HTR-8/SVneo (cell line): Measurements from ENCODE around the gene SLC23A2.
"Not testable (repeated sequence)": the region's sequence is repeated elsewhere in the genome, so short reads cannot be mapped to it uniquely, and the experiment has no call there.

Experiments used
- DNase-seq: peaks from one replicate; pipeline ENCODE4 v3.0.0; 2011; ENCODE audit warnings: low spot score, mixed read lengths; ENCODE audit not compliant: insufficient read length
- FAIRE-seq: peaks from 2 replicates; lab custom pipeline; 2011; peaks lifted over from hg19 to GRCh38; lab: Jason Lieb, UNC

SLC23A2 gene

GRCh38 chr20:5001174-5002076 lies at the start of gene SLC23A2:
SLC23A2 (minus strand) TSS chr20:5001510; CDS start chr20:4932562, 68,948 bp downstream.
- FAIRE-seq (no peak), DNase-seq (peak; percentile 61)

DNA sequence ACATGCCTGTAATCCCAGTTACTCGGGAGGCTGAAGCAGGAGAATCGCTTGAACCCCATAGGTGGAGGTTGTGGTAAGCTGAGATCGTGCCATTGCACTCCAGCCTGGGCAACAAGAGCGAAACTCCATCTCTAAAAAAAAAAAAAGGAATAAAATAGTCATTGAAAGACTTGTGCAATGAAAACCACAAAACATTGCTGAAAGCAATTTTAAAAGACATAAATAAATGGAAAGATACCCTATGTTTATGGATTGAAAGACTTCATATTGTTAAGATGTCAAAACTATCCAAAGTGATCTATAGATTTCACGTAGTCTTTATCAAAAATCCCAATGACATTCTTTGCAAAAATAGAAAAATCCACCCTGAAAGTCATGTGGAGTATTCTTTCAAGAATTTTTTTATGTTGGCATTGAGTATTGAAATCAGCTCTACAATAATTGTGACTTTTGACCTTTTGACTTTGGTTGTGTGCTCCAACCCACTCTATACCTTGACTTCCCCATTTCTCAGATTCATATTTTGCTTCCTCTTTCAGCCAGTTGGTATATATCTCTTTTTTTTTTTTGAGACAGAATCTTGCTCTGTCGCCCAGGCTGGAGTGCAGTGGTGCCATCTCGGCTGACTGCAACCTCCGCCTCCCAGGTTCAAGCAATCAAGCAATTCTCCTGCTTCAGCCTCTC lies 45.5 kb upstream of the SLC23A2 start:
- FAIRE-seq = no peak
- DNase-seq = no peak

GRCh38 chr20:5045906-5046305 lies 44.6 kb upstream of the SLC23A2 start:
- FAIRE-seq = no peak
- no peak for DNase-seq

- no peak for DNase-seq
- no peak for FAIRE-seq
Measured at GRCh38 chr20:5044075-5044620, 42.8 kb upstream of the SLC23A2 start.

DNA sequence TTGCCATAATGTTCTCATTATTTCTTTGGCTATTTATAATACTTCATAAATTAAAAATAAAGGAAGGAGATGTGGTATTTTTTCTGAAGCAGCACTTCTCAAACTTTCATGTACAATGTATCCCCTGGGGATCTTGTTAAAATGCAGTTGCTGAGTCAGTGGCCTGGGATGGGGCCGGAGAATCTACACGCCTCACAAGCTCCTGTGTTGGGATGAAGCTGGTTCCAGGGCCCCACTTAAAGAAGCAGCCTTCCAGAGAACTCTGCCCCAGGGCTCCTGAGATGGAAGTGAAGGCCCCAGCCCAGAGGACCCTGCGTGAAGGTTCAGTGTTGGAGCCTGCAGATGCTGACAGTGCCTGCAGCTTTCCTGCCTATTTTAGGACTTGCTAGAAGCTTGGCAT lies 40.1 kb upstream of the SLC23A2 start:
- DNase-seq (no peak), FAIRE-seq (no peak)

GRCh38 chr20:5040345-5040744 lies 39.0 kb upstream of the SLC23A2 start:
- no peak for FAIRE-seq

GRCh38 chr20:5039889-5040288 lies 38.6 kb upstream of the SLC23A2 start:
- DNase-seq (no peak), FAIRE-seq (no peak)

More at GRCh38 chr20:5040345-5040744, 39.0 kb upstream of the SLC23A2 start:
- DNase-seq = no peak

DNA sequence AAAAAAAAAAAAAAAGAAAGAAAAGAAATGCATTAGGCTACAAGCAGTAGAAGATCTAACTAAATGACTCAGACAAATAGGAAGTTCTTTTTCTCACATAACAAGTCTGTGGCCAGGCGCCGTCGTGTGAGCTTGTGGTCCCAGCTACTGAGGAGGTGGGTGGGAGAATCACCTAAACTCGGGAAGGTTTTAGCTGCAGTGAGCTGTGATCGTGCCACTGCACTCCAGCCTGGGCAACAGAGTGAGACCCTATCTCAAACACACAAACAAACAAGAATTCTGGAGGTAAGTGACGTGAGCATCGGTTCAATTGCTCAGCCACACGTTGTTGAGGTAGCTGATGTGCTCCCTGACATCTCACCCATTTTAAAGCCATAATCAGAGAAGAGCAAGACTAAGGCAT lies 37.9 kb upstream of the SLC23A2 start:
- DNase-seq (no peak), FAIRE-seq (no peak)

DNA sequence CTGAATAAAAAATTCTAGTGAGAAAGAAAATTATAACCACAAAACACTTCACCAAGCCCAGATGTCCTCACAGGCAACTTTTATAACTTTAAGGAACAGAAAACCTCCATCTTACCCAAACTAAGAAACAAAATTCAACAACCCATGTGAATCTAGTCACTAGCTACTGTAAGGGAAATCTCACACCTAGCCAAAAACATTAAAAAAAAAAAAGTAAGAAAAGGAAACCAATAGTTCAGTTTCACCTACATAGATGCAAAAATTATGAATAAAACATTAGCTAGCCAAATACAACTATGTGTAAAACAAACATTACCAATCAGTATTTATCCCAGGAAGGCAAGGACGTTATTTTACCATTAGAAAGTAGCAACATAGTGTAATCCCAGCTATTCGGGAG lies 35.5 kb upstream of the SLC23A2 start:
- DNase-seq = no peak
- no peak for FAIRE-seq

DNA sequence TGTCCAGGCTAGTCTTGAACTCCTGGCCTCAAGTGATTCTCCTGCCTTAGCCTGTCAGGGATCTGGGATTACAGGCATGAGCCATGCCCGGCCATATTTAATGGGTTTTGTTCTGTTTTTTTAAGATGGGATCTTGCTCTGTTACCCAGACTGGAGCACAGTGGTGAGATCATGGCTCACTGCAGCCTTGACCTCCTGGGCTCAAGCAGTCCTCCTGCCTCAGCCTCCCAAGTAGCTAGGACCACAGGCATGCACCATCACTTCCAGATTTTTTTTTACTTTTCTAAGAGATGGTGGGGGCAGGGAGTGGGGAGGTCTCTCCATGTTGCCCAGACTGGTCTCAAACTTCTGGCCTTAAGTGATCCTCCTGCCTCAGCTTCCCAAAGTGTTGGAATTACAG lies 34.2 kb upstream of the SLC23A2 start:
- not testable (repeated sequence) for FAIRE-seq, DNase-seq

DNA sequence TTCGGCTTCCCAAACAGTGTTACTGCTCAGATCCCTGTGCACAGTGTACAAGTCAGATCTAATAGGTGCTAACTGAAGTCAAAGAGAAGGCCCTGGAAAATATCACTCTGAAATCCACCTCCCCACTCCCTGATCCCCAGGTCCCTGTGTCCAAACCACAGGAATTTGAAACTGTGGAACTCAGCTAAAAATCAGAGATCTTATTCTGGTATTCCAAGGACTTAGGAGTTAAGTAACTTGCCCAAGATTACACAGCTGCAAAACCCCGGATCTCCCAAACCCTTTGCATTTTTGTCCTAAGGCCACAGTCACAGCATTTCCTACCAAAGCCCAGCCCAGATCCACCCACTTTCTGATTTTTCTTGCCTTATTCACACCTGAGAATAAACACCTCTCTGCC lies 32.3 kb upstream of the SLC23A2 start:
- FAIRE-seq = no peak
- no peak for DNase-seq

DNA sequence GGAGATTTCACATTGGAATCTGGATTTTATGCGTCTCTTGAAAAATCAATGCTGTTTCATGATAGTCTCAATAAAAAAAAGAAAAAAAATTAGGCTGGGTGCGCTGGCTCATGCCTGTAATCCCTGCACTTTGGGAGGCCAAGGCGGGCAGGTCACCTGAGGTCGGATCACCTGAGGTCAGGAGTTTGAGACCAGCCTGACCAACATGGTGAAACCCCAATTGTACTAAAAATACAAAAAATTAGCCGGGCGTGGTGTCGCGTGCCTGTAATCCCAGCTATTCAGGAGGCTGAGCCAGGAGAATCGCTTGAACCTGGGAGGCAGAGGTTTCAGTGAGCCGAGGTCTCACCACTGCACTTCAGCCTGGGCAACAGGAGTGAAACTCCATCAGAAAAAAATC lies 30.4 kb upstream of the SLC23A2 start:
- DNase-seq, FAIRE-seq: not testable (repeated sequence)

DNA sequence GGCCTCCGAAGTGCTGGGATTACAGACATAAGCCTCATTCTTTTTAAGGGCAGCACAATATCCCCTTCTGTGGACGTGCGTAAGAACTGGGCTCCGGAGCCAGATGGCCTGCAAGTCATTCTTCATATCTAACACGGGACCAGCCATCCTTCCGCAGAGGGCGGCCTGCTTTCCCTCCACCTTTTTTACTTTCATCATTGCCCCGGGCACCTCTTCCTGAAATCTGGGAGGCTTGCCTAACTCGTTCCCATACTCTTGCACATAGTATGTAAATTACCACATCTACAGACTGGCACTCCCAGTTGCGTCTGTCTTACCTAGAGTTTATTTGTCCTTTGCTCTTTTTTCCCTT lies 29.9 kb upstream of the SLC23A2 start:
- FAIRE-seq (no peak), DNase-seq (no peak)

DNA sequence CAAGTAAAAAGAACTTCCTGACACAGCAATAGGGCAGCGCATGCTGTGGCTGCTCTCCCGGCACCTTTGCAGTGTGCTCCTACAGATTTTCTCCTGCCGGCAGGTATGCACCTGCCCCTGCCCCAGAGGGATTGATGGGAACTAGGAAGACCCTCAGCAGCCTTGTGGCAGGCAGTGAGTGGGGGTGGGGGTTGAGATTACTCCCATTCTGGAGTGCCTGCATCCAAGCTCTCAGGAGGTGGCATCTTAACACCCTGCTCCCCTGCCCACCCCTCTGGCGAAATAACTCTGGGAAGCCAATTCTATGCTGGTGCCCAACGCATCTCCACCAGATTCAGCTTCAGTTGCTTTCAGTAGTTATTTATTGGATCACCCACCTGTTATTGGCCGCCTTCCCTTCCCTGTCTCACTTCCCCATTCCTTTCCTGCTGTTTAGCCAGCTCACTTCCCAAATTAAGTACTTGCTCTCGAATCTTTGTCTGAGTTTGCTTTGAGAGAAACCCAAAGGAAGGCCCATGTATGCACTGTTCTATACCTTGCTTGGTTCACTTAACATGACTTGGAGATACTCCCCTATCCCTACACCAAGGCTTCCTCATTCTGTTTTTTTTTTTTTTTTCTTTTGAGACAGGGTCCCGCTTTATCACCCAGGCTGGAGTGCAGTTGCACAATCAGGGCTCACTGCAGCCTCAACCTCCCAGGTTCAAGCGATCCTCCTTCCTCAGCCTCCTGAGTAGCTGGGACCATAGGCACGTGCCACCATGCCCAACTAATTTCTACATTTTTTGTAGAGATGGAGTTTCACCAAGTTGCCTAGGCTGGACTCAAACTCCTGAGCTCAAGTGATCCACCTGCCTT lies 29.3 kb upstream of the SLC23A2 start:
- no peak for DNase-seq
- no peak for FAIRE-seq

GRCh38 chr20:5028258-5029059 lies 27.1 kb upstream of the SLC23A2 start:
- not testable (repeated sequence) for FAIRE-seq, DNase-seq

DNA sequence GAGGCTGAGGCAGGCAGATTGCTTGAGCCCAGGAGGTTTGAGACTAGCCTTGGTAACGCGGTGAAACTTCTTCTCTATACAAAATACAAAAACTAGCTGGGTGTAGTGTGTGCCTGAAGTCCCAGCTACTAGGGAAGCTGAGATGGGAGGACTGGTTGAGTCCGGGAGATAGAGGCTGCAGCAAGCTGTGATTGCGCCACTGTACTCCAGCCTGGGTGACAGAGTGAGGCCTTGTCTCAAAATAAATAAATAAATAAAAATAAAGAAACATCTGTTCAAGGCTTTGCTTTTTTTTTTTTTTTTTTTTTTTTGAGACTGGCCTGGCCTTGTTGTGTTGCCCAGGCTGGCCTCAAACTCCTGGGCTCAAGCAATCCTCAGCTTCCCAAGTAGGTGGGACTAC lies 23.7 kb upstream of the SLC23A2 start:
- no peak for FAIRE-seq
- DNase-seq = no peak

GRCh38 chr20:5024103-5024502 lies 22.8 kb upstream of the SLC23A2 start:
- DNase-seq (no peak), FAIRE-seq (no peak)

DNA sequence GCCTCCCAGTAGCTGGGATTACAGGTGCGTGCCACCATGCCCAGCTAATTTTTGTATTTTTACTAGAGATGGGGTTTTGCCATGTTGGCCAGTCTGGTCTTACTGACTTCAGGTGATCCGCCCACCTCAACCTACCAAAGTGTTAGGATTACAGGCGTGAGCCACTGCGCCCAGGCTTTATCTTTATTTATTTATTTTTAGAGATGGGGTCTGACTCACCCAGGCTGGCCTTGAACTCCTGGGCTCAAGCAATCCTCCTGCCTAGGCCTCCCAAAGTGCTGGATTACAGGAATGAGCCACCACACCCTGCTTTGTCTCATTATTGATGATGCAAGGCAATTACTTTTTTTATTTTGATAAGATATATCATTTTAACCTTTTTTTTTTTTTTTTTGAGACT lies 21.9 kb upstream of the SLC23A2 start:
- not testable (repeated sequence) for FAIRE-seq

GRCh38 chr20:5020760-5021159 lies 19.4 kb upstream of the SLC23A2 start:
- no peak for FAIRE-seq
- no peak for DNase-seq

More for the DNA sequence above, 21.9 kb upstream of the SLC23A2 start:
- not testable (repeated sequence) for DNase-seq
